NCI-H2171 treated with DMSO at 0.1 percent for 48 hours (cell line): Measurements from ENCODE around the gene ABCB8.
"Not testable (repeated sequence)": the region's sequence is repeated elsewhere in the genome, so short reads cannot be mapped to it uniquely, and the experiment has no call there.

Experiments
- DNase-seq: peaks from one replicate; lab custom pipeline; 2025; lab: John Stamatoyannopoulos, UW

Gene ABCB8

GRCh38 chr7:151035026-151035717 is 6.9 kb downstream of the ABCB8 start:
- DNase-seq = no peak

- DNase-seq = no peak
Measured at GRCh38 chr7:151035902-151036301, 7.7 kb downstream of the ABCB8 start.

- DNase-seq = no peak
Measured at GRCh38 chr7:151038951-151039849, 10.9 kb downstream of the ABCB8 start.

- no peak for DNase-seq
Measured at GRCh38 chr7:151039850-151040548, 11.7 kb downstream of the ABCB8 start.

- no peak for DNase-seq
Measured at GRCh38 chr7:151040616-151041375, 12.5 kb downstream of the ABCB8 start.

GRCh38 chr7:151043449-151043848 is 15.2 kb downstream of the ABCB8 start:
- DNase-seq = not testable (repeated sequence)

GRCh38 chr7:151043959-151044358 is 15.7 kb downstream of the ABCB8 start:
- no peak for DNase-seq

GRCh38 chr7:151045262-151045661 is 17.0 kb downstream of the ABCB8 start:
- DNase-seq = no peak

- no peak for DNase-seq
Measured at GRCh38 chr7:151045967-151046366, 17.7 kb downstream of the ABCB8 start.

- no peak for DNase-seq
Measured at GRCh38 chr7:151046603-151047573, 18.6 kb downstream of the ABCB8 start.

- DNase-seq = peak; percentile 42
Measured at GRCh38 chr7:151047976-151048815, 19.9 kb downstream of the ABCB8 start, which contains the start of gene ASIC3. Gene ASIC3 (plus strand): TSS chr7:151048531. CDS start chr7:151048886, 355 bp downstream.

GRCh38 chr7:151048911-151049463 is 20.7 kb downstream of the ABCB8 start:
- DNase-seq = no peak

- no peak for DNase-seq
Measured at GRCh38 chr7:151051108-151051507, 22.9 kb downstream of the ABCB8 start.

- DNase-seq = no peak
Measured at GRCh38 chr7:151053096-151053495, 24.8 kb downstream of the ABCB8 start.

GRCh38 chr7:151053751-151054150 is 25.5 kb downstream of the ABCB8 start:
- DNase-seq = no peak

- DNase-seq = no peak
Measured at GRCh38 chr7:151056283-151056665, 28.0 kb downstream of the ABCB8 start.

GRCh38 chr7:151056666-151057505 is 28.6 kb downstream of the ABCB8 start:
- DNase-seq = no peak

GRCh38 chr7:151057506-151057988 is 29.3 kb downstream of the ABCB8 start, which contains the start of gene CDK5:
Gene CDK5 (minus strand): TSS chr7:151057897. CDS start chr7:151057848, 49 bp downstream.
- no peak for DNase-seq
